Colonic mucosa (tissue), 4 donors: ENCODE results near the gene TRIP10. TPM values are rescaled to one million over a fixed set of nuclear protein-coding genes. Genes with fewer than 3 reads are reported as not detected.
"Not testable (repeated sequence)": the region's sequence is repeated elsewhere in the genome, so short reads cannot be mapped to it uniquely, and the experiment has no call there.

Experiments
- DNase-seq: peaks from one replicate; pipeline ENCODE4 v3.0.0-alpha.2; 2020
- H3K27ac ChIP-seq: fragments of 200-600 bp; one replicate; pipeline ENCODE4 v1.8.0; 2021
- H3K27me3 ChIP-seq: fragments of 200-600 bp; one replicate; pipeline ENCODE4 v1.8.0; 2021
- H3K36me3 ChIP-seq: fragments of 200-600 bp; one replicate; pipeline ENCODE4 v1.8.0; 2021
- H3K4me1 ChIP-seq: fragments of 200-600 bp; one replicate; pipeline ENCODE4 v1.8.0; 2021; ENCODE audit warnings: mild to moderate bottlenecking
- H3K4me3 ChIP-seq: fragments of 200-600 bp; one replicate; pipeline ENCODE4 v1.8.0; 2021
- H3K9ac ChIP-seq, 2 donors: one replicate each; pipeline ENCODE4 v1.7.0; 2013; ENCODE audit warnings: control low read depth in 2 of 2, low read depth in 2 of 2, low read length in 2 of 2
- H3K9me3 ChIP-seq: fragments of 200-600 bp; one replicate; pipeline ENCODE4 v1.8.0; 2021
- CTCF ChIP-seq: fragments of 200-600 bp; IDR thresholded peaks from one replicate; pipeline ENCODE4 v1.8.0; 2022; ENCODE audit warnings: antibody characterized with exemption, mild to moderate bottlenecking
- intact Hi-C: fragments of 100-400 bp; cut with DNase I; formaldehyde crosslinking; loops from one replicate; pipeline ENCODE4 v1.14.1; 2022
- total RNA-seq, 2 donors: library from RNA; stranded (reverse); fragmentation: NEBNext Ultra II Directional in 1 of 2; extraction: Animal tissue kit (Norgen Biotek cat#: 25700) in 1 of 2; gene quantifications; one replicate each; pipeline ENCODE4 v1.2.1, GENCODE V29; 2021
- donor health status: healthy.
- donor health status: DM: no; HTN: no; CAD: no.
- donor health status: DM: no; HTN: no; CAD: no.

TRIP10 gene
- total RNA-seq, 2 donors from 2014 or later = 67.7 to 78.2 TPM

DNA sequence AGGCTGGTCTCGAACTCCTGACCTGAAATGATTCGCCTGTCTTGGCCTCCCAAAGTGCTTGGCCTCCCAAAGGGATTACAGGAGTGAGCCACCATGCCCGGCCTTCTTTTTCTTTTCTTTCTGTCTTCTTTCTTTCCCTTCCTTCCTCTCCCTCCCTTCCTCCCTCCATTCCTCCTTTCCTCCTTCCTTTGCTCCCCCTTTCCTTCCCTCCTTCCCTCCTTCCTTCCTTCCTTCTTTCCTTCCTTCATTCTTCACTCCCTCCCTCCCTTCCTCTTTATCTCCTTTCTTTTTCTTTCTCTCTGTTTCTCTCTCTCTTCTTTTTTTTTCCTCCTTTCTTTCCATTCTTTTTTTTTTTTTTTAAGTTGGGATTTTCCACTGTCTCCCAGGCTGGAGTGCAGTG, 31.1 kb upstream of the TRIP10 start:
- Histone ChIP-seq H3K27me3 (no peaks in the 10 kb centered on the region), H3K36me3 (no peaks in the 10 kb centered on the region), H3K27ac (no peak overlapping the region), H3K4me3 (no peak overlapping the region), H3K4me1 (no peaks in the 10 kb centered on the region), H3K9me3 (no peaks in the 10 kb centered on the region), H3K9ac (no peak overlapping the region)
- intact Hi-C loops = no loop called here
- TF ChIP-seq CTCF = no peak
- DNase-seq = no peak

DNA sequence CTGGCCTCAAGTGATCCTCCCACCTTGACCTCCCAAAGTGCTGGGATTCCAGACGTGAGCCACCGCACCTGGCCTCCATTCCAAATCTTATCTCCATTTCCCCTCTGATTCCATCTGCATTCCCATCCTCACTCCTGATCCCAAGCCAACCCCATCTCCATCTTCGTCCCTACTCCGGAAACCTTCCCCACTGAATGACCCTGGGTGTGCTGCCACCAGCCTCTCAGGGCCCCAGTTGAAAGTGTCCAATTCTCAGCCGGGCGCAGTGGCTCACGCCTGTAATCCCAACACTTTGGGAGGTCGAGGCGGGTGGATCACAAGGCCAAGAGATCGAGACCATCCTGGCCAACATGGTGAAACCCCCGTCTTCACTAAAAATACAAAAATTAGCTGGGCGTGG, 30.6 kb upstream of the TRIP10 start:
- H3K27me3 ChIP-seq, H3K9me3 ChIP-seq, H3K27ac ChIP-seq, H3K4me3 ChIP-seq, DNase-seq, H3K4me1 ChIP-seq, H3K9ac ChIP-seq, H3K36me3 ChIP-seq, intact Hi-C loops: not testable (repeated sequence)

DNA sequence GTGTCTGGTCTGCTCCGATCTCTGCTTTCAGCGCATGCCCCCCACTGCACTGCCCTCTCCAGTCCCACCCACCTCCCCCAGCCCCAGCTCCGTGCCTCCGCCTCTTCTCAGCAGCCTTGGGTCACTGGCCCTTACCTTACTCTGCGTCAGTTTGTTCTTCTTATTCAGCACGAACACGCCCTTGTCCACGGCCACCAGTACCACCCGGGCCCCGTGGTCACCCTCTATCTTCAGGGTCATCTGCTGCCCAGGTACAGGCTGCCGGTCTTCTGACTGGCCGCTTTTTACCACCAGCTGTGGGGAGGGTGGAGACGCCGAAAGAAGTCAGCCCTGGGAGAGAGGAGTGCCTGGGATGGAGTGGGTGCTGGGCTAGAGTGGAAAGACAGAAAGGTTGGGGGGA, 29.9 kb upstream of the TRIP10 start:
- Histone ChIP-seq H3K36me3 (no peaks in the 10 kb centered on the region), H3K9ac (no peak overlapping the region), H3K27ac (no peak overlapping the region), H3K4me3 (no peak overlapping the region), H3K4me1 (no peaks in the 10 kb centered on the region), H3K9me3 (no peaks in the 10 kb centered on the region), H3K27me3 (no peaks in the 10 kb centered on the region)
- no peak for TF ChIP-seq CTCF
- intact Hi-C loops = no loop called here
- no peak for DNase-seq

- Histone ChIP-seq H3K4me3 (no peak overlapping the region), H3K36me3 (no peaks in the 10 kb centered on the region), H3K27ac (no peak overlapping the region), H3K27me3 (no peaks in the 10 kb centered on the region), H3K9ac (no peak overlapping the region), H3K9me3 (no peaks in the 10 kb centered on the region), H3K4me1 (no peaks in the 10 kb centered on the region)
- TF ChIP-seq CTCF = no peak
- intact Hi-C loops = no loop called here
- DNase-seq = no peak
These were observed 29.0 kb upstream of the TRIP10 start for GRCh38 chr19:6710273-6711077.

- DNase-seq = no peak
- H3K27me3 ChIP-seq = no peaks in the 10 kb centered on the region
- H3K9ac ChIP-seq = no peak overlapping the region
- no peak overlapping the region for H3K4me3 ChIP-seq
- TF ChIP-seq CTCF = no peak
- H3K4me1 ChIP-seq = no peaks in the 10 kb centered on the region
- H3K27ac ChIP-seq = no peak overlapping the region
- H3K9me3 ChIP-seq = no peaks in the 10 kb centered on the region
- H3K36me3 ChIP-seq = no peaks in the 10 kb centered on the region
- intact Hi-C loops = no loop called here
These were observed 28.5 kb upstream of the TRIP10 start for GRCh38 chr19:6711078-6711361.

- no peak overlapping the region for H3K4me3 ChIP-seq
- no peak overlapping the region for H3K27ac ChIP-seq
- no peaks in the 10 kb centered on the region for H3K36me3 ChIP-seq
- no peaks in the 10 kb centered on the region for H3K27me3 ChIP-seq
- no peak for DNase-seq
- H3K4me1 ChIP-seq = no peaks in the 10 kb centered on the region
- no peak overlapping the region for H3K9ac ChIP-seq
- no peak for TF ChIP-seq CTCF
- no peaks in the 10 kb centered on the region for H3K9me3 ChIP-seq
- intact Hi-C loops = no loop called here
These were observed 27.9 kb upstream of the TRIP10 start for GRCh38 chr19:6711605-6712004.
